Central memory CD8-positive, alpha-beta T cell (primary cell): ENCODE measurements around the gene ESYT3.

Experiments
- ATAC-seq: fragments of 150-1000 bp; cut with Tn5 transposase; replicated peaks from 2 replicates; pipeline ENCODE4 v1.10.0; 2022; ENCODE audit warnings: mild to moderate bottlenecking, moderate FRiP score, moderate number of reproducible peaks; ENCODE audit not compliant: poor library complexity, severe bottlenecking; ENCODE audit errors: extremely low read depth
- DNase-seq, 2 donors: peaks; one replicate each; pipeline ENCODE4 v3.0.0; 2021; ENCODE audit warnings: low spot score in 2 of 2
- H3K27ac Mint-ChIP-seq: one replicate; pipeline ENCODE4 v1.8.0; 2022; ENCODE audit warnings: low read depth, mild to moderate bottlenecking, moderate library complexity, mixed read lengths
- H3K27me3 Mint-ChIP-seq: one replicate; pipeline ENCODE4 v1.8.0; 2022; ENCODE audit warnings: mixed read lengths
- H3K36me3 Mint-ChIP-seq: one replicate; pipeline ENCODE4 v1.8.0; 2022; ENCODE audit warnings: mild to moderate bottlenecking, moderate library complexity, mixed read lengths; ENCODE audit not compliant: insufficient read depth
- H3K4me1 Mint-ChIP-seq: one replicate; pipeline ENCODE4 v1.8.0; 2022; ENCODE audit warnings: mixed read lengths
- H3K4me3 Mint-ChIP-seq: one replicate; pipeline ENCODE4 v1.8.0; 2022; ENCODE audit warnings: mild to moderate bottlenecking, moderate library complexity, mixed read lengths
- H3K9me3 Mint-ChIP-seq: one replicate; pipeline ENCODE4 v1.8.0; 2022; ENCODE audit warnings: mixed read lengths

Gene ESYT3

GRCh38 chr3:138440596-138440995 is 6.2 kb downstream of the ESYT3 start:
- Mint-ChIP-seq H3K27me3 (peaks cover 32% of the 10 kb centered on the region), H3K4me1 (no peaks in the 10 kb centered on the region), H3K27ac (no peak overlapping the region), H3K36me3 (no peaks in the 10 kb centered on the region), H3K9me3 (no peaks in the 10 kb centered on the region), H3K4me3 (no peak overlapping the region)
- no peak for DNase-seq
- ATAC-seq = no peak

GRCh38 chr3:138441256-138441655 is 6.8 kb downstream of the ESYT3 start:
- Mint-ChIP-seq H3K27ac (no peak overlapping the region), H3K27me3 (peaks cover 25% of the 10 kb centered on the region), H3K4me3 (no peak overlapping the region), H3K9me3 (no peaks in the 10 kb centered on the region), H3K36me3 (no peaks in the 10 kb centered on the region), H3K4me1 (no peaks in the 10 kb centered on the region)
- ATAC-seq (no peak), DNase-seq (no peak)

- ATAC-seq (no peak), DNase-seq (no peak)
- no peak overlapping the region for H3K27ac Mint-ChIP-seq
- H3K27me3 Mint-ChIP-seq = peaks cover 20% of the 10 kb centered on the region
- H3K36me3 Mint-ChIP-seq = no peaks in the 10 kb centered on the region
- H3K4me1 Mint-ChIP-seq = no peaks in the 10 kb centered on the region
- H3K4me3 Mint-ChIP-seq = no peak overlapping the region
- H3K9me3 Mint-ChIP-seq = no peaks in the 10 kb centered on the region
Measured at GRCh38 chr3:138441742-138442141, 7.3 kb downstream of the ESYT3 start.

- Mint-ChIP-seq H3K4me1 (no peaks in the 10 kb centered on the region), H3K27me3 (peaks cover 13% of the 10 kb centered on the region), H3K9me3 (no peaks in the 10 kb centered on the region), H3K27ac (no peak overlapping the region), H3K4me3 (no peak overlapping the region), H3K36me3 (no peaks in the 10 kb centered on the region)
- ATAC-seq = no peak
- no peak for DNase-seq
Measured at GRCh38 chr3:138442433-138442832, 8.0 kb downstream of the ESYT3 start.

GRCh38 chr3:138443091-138443490 is 8.7 kb downstream of the ESYT3 start:
- DNase-seq (no peak), ATAC-seq (no peak)
- no peak overlapping the region for H3K27ac Mint-ChIP-seq
- H3K36me3 Mint-ChIP-seq = no peaks in the 10 kb centered on the region
- no peaks in the 10 kb centered on the region for H3K9me3 Mint-ChIP-seq
- no peaks in the 10 kb centered on the region for H3K4me1 Mint-ChIP-seq
- no peak overlapping the region for H3K4me3 Mint-ChIP-seq
- peaks cover 7% of the 10 kb centered on the region for H3K27me3 Mint-ChIP-seq

GRCh38 chr3:138443521-138444503 is 9.4 kb downstream of the ESYT3 start:
- no peak for DNase-seq
- H3K9me3 Mint-ChIP-seq = no peaks in the 10 kb centered on the region
- no peak overlapping the region for H3K4me3 Mint-ChIP-seq
- no peaks in the 10 kb centered on the region for H3K27me3 Mint-ChIP-seq
- H3K27ac Mint-ChIP-seq = no peak overlapping the region
- H3K36me3 Mint-ChIP-seq = no peaks in the 10 kb centered on the region
- no peak for ATAC-seq
- no peaks in the 10 kb centered on the region for H3K4me1 Mint-ChIP-seq

GRCh38 chr3:138445236-138445635 is 10.8 kb downstream of the ESYT3 start:
- Mint-ChIP-seq H3K27ac (no peak overlapping the region), H3K4me1 (no peaks in the 10 kb centered on the region), H3K9me3 (no peaks in the 10 kb centered on the region), H3K4me3 (no peak overlapping the region), H3K36me3 (no peaks in the 10 kb centered on the region), H3K27me3 (no peaks in the 10 kb centered on the region)
- ATAC-seq (no peak), DNase-seq (no peak)

GRCh38 chr3:138445654-138446053 is 11.2 kb downstream of the ESYT3 start:
- Mint-ChIP-seq H3K4me1 (no peaks in the 10 kb centered on the region), H3K27me3 (no peaks in the 10 kb centered on the region)
- ATAC-seq = no peak

GRCh38 chr3:138448631-138449030 is 14.2 kb downstream of the ESYT3 start:
- H3K9me3 Mint-ChIP-seq = no peaks in the 10 kb centered on the region
- no peaks in the 10 kb centered on the region for H3K4me1 Mint-ChIP-seq
- no peak overlapping the region for H3K4me3 Mint-ChIP-seq
- H3K27ac Mint-ChIP-seq = no peak overlapping the region
- ATAC-seq (no peak), DNase-seq (no peak)
- no peaks in the 10 kb centered on the region for H3K36me3 Mint-ChIP-seq
- no peaks in the 10 kb centered on the region for H3K27me3 Mint-ChIP-seq

More at GRCh38 chr3:138445654-138446053, 11.2 kb downstream of the ESYT3 start:
- Mint-ChIP-seq H3K4me3 (no peak overlapping the region), H3K27ac (no peak overlapping the region), H3K9me3 (no peaks in the 10 kb centered on the region), H3K36me3 (no peaks in the 10 kb centered on the region)
- no peak for DNase-seq

GRCh38 chr3:138449490-138449889 is 15.1 kb downstream of the ESYT3 start:
- no peak for ATAC-seq
- Mint-ChIP-seq H3K9me3 (no peaks in the 10 kb centered on the region), H3K4me1 (no peaks in the 10 kb centered on the region), H3K27me3 (no peaks in the 10 kb centered on the region), H3K4me3 (no peak overlapping the region), H3K36me3 (no peaks in the 10 kb centered on the region), H3K27ac (no peak overlapping the region)
- DNase-seq = no peak

- Mint-ChIP-seq H3K36me3 (no peaks in the 10 kb centered on the region), H3K9me3 (no peaks in the 10 kb centered on the region), H3K4me3 (no peak overlapping the region), H3K27me3 (no peaks in the 10 kb centered on the region), H3K27ac (no peak overlapping the region), H3K4me1 (no peaks in the 10 kb centered on the region)
- DNase-seq = no peak
- no peak for ATAC-seq
Measured at GRCh38 chr3:138450181-138450580, 15.8 kb downstream of the ESYT3 start.

GRCh38 chr3:138450704-138451424 is 16.4 kb downstream of the ESYT3 start:
- H3K4me1 Mint-ChIP-seq = no peaks in the 10 kb centered on the region
- H3K27me3 Mint-ChIP-seq = no peaks in the 10 kb centered on the region
- H3K9me3 Mint-ChIP-seq = no peaks in the 10 kb centered on the region
- DNase-seq (no peak), ATAC-seq (no peak)
- no peaks in the 10 kb centered on the region for H3K36me3 Mint-ChIP-seq
- no peak overlapping the region for H3K27ac Mint-ChIP-seq
- H3K4me3 Mint-ChIP-seq = no peak overlapping the region
